Measurements from ENCODE around the gene PGBD4. TPM values are rescaled to one million over a fixed set of nuclear protein-coding genes. Genes with fewer than 3 reads are reported as not detected.

The PGBD4 gene
- total and polyA plus RNA-seq, 10 donors: 1.4 to 3.1 (median 1.8) TPM

GRCh38 chr15:34154725-34155204 is 52.9 kb downstream of the PGBD4 start:
- Histone ChIP-seq H3K27ac (peak overlapping the region in 5 of 8 donors; percentile 16 to 81 (median 63)), H3K36me3 (peaks cover 3 to 100% (median 52%) of the 10 kb centered on the region in 6 donors), H3K9me3 (peaks cover 0 to 39% (median 28%) of the 10 kb centered on the region in 8 donors), H3K4me1 (no peaks in the 10 kb centered on the region), H3K4me3 (peak overlapping the region in 1 of 8 donors; percentile 27), H3K27me3 (replicated peaks in 1 of 7) (no peaks in the 10 kb centered on the region)
- WGBS, 5 donors: 87 to 98% (median 94%) methylated on average over 7 of the region's 7 CpGs
- TF ChIP-seq CTCF (IDR thresholded peaks at IDR 0.05 in 8 of 11, conservative IDR thresholded peaks at IDR 0.05 in 3 of 11) (no peak), POLR2AphosphoS5 (IDR thresholded peaks at IDR 0.05) (no peak), POLR2A (IDR thresholded peaks at IDR 0.05) (no peak)
- intact Hi-C loops (cut with DNase I; ENCODE audit: low total_unique reads): no loop called here
- no peak for DNase-seq

- H3K27me3 ChIP-seq (replicated peaks in 1 of 7): no peaks in the 10 kb centered on the region
- H3K4me3 ChIP-seq: no peak overlapping the region
- DNase-seq: no peak
- peaks cover 3 to 100% (median 48%) of the 10 kb centered on the region in 6 donors for H3K36me3 ChIP-seq
- peak overlapping the region in 3 of 8 donors; percentile 63 to 81 (median 70) for H3K27ac ChIP-seq
- H3K9me3 ChIP-seq: peaks cover 0 to 50% (median 38%) of the 10 kb centered on the region in 8 donors
- H3K4me1 ChIP-seq: no peaks in the 10 kb centered on the region
- TF ChIP-seq POLR2AphosphoS5 (IDR thresholded peaks at IDR 0.05) (no peak), CTCF (IDR thresholded peaks at IDR 0.05 in 8 of 11, conservative IDR thresholded peaks at IDR 0.05 in 3 of 11) (no peak), POLR2A (IDR thresholded peaks at IDR 0.05) (no peak)
- 84 to 96% (median 89%) methylated on average over 7 of the region's 7 CpGs for WGBS, 5 donors
- intact Hi-C loops (cut with DNase I; ENCODE audit: low total_unique reads): no loop called here
These were observed 54.0 kb downstream of the PGBD4 start for GRCh38 chr15:34155859-34156258.

Other genes starting within 250 kb of the PGBD4 start
- not detected for gene CHRM5, start 133.6 kb upstream of the PGBD4 start, total RNA-seq
- under 1 TPM in 1 of 3 donors, not detected in 2; 0.03 TPM for gene CHRM5, start 133.6 kb upstream of the PGBD4 start, polyA plus RNA-seq
- 10 to 100 TPM in 3 of 7 donors, 1 to 10 TPM in 4; 5.0 to 14.1 (median 9.7) TPM for gene AVEN, start 62.9 kb upstream of the PGBD4 start, total RNA-seq
- gene AVEN, start 62.9 kb upstream of the PGBD4 start, polyA plus RNA-seq: 1 to 10 TPM; 5.1 to 9.1 (median 8.5) TPM
- gene EMC7, start 221 bp upstream of the PGBD4 start, total RNA-seq: 10 to 100 TPM; 27.1 to 44.6 (median 39.4) TPM
- gene EMC7, start 221 bp upstream of the PGBD4 start, polyA plus RNA-seq: 10 to 100 TPM; 34.5 to 47.5 (median 39.5) TPM
- gene KATNBL1, start 108.0 kb downstream of the PGBD4 start, total RNA-seq: 10 to 100 TPM; 40.2 to 86.3 (median 52.4) TPM
- 10 to 100 TPM; 18.4 to 21.0 (median 18.7) TPM for gene KATNBL1, start 108.0 kb downstream of the PGBD4 start, polyA plus RNA-seq
- 100 to 1,000 TPM in 1 of 7 donors, 10 to 100 TPM in 6; 51.5 to 152 (median 64.4) TPM for gene EMC4, start 122.9 kb downstream of the PGBD4 start, total RNA-seq
- 10 to 100 TPM; 77.0 to 94.4 (median 77.4) TPM for gene EMC4, start 122.9 kb downstream of the PGBD4 start, polyA plus RNA-seq
- 100 to 1,000 TPM in 1 of 7 donors, 10 to 100 TPM in 6; 51.4 to 120 (median 78.9) TPM for gene SLC12A6, start 235.7 kb downstream of the PGBD4 start, total RNA-seq
- 1 to 10 TPM; 5.2 to 8.3 (median 6.7) TPM for gene SLC12A6, start 235.7 kb downstream of the PGBD4 start, polyA plus RNA-seq
- gene NOP10, start 241.1 kb downstream of the PGBD4 start, total RNA-seq: 100 to 1,000 TPM in 6 of 7 donors, 10 to 100 TPM in 1; 100.0 to 147 (median 132) TPM
- gene NOP10, start 241.1 kb downstream of the PGBD4 start, polyA plus RNA-seq: 100 to 1,000 TPM; 180 to 329 (median 308) TPM
- not detected for gene NUTM1, start 241.2 kb downstream of the PGBD4 start, total RNA-seq
- under 1 TPM in 1 of 3 donors, not detected in 2; 0.03 TPM for gene NUTM1, start 241.2 kb downstream of the PGBD4 start, polyA plus RNA-seq